AG09319 (cell line): ENCODE results near the gene SLC9A9.

ENCODE experiments used
- DNase-seq: peaks from one replicate; pipeline ENCODE4 v3.0.0-alpha.2; 2010; ENCODE audit warnings: low read depth; ENCODE audit errors: extremely low read depth
- TF ChIP-seq, protein P1 (sequence below): IDR thresholded peaks from 2 replicates; pipeline ENCODE4 v1.5.1; 2011; ENCODE audit warnings: low read depth, mild to moderate bottlenecking, inconsistent platforms, low read length, moderate library complexity

Gene SLC9A9

DNA sequence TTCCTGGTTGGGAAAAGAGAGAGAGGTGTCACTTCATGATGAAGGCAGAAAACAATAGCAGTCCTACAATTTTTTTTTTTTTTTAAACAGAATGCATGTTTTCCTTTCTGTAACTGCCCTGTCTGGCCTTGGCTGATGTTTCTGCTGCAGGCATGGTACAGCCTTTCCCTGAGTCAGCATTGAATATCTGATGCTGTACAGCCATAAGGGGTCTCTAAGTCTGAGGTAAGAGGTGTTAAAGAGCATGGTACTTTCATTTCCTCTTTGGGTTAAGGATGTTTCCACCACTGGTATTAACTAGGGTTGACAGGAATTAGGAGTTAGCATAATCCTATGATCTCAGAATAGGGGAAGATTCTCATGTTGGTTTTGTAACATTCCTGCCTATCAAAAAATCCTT is 581.3 kb downstream of the SLC9A9 start:
- DNase-seq = no peak
- TF ChIP-seq, protein P1, sequence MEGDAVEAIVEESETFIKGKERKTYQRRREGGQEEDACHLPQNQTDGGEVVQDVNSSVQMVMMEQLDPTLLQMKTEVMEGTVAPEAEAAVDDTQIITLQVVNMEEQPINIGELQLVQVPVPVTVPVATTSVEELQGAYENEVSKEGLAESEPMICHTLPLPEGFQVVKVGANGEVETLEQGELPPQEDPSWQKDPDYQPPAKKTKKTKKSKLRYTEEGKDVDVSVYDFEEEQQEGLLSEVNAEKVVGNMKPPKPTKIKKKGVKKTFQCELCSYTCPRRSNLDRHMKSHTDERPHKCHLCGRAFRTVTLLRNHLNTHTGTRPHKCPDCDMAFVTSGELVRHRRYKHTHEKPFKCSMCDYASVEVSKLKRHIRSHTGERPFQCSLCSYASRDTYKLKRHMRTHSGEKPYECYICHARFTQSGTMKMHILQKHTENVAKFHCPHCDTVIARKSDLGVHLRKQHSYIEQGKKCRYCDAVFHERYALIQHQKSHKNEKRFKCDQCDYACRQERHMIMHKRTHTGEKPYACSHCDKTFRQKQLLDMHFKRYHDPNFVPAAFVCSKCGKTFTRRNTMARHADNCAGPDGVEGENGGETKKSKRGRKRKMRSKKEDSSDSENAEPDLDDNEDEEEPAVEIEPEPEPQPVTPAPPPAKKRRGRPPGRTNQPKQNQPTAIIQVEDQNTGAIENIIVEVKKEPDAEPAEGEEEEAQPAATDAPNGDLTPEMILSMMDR = no peak

DNA sequence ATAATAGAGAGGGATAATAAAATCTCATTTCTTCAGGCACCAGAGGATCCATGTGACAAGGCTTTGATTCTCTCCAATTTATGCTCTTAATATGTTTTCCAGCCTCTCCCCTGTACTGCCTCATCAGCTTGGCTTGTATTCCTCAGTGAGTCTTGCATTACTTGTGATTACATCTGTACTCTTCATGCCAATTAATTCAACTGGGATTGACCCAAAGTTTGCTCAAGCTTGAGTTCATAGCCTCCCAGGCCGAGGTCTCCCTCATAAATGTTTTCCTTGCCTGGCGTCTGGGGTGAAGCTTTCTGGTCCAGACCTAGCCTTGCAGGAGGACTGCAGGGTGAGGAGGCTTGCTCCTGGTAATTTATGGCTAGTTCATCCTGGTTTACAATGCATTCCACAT is 581.8 kb downstream of the SLC9A9 start:
- DNase-seq = peak; percentile 12

DNA sequence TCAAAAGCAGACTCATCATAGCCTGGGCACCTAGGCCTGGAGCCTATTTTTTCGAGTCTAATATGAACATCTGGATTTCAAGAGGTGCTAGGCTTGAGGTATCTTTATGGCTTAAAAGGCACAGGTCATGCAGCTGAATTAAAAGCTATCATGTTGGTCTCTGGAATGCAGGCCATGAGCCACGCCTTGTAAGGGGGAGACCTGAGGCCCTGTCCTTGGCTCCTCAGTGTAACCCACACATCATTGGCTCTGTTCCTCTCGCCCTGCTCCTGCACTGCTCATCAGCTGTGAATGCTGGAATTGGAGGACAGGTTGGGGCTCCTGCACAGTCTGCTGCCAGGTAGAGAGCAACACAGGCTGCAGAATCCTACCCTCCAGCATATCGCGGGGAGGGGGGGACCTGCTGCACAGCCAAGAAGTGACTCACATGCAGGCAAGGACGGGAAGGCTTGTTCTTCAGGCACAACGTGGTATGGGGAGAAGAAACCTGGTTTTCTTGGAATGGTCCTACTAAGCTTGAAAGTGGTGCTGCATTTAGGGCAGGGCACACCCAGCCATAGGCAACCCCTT is 582.7 kb downstream of the SLC9A9 start:
- DNase-seq = no peak
- TF ChIP-seq, protein P1 = no peak

More for the DNA sequence above, 581.8 kb downstream of the SLC9A9 start:
- TF ChIP-seq, protein P1 = no peak

DNA sequence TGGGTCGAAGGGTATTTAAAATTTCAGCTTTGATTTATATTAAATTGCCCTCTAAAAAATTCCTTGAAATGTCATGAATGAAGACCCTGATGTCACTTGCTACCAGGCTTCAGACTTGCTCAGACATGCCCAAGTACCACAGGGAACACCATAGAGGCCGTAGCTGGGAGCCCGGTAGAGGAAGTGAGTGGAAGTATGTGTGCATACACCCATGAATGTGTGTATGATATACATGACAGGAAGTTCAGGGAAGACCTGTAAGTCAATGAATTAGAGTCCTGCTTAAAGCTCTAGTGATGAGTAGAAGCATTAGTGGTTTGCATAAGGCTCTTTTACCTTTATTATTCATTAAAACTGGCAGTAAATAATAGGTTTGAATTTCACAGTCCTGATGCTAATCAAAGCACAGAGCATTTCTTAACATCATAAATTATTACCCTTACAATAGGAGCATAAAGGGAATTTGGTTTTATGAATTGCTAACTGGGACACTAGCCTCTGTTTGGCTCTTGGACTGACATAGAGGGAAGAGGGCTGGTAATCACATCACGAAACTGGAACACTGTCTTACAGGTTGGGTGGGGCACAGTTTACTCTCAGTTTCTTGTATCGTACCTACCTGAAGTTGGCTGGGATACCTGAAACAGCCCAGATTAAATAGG is 584.3 kb downstream of the SLC9A9 start:
- DNase-seq = no peak
- TF ChIP-seq, protein P1 = no peak

DNA sequence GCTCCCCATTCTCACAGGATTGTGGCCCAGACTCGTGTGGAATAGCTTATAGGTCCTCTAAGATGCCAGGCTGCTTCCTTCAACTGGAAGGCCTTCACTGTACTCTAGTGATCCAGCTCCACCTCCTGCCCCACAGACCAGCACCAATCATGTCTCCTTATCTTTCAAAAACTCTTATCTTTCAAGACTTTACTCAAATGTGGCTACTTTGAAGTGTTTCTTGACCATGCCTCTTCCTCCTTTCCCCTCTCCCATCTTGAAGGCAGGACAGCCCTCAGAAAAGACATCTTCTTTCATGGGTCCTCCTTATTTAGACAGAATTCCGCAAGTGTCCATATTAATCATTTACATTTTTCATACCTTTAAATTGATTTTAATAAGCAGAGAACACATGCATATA is 586.4 kb downstream of the SLC9A9 start:
- DNase-seq = no peak
- TF ChIP-seq, protein P1 = no peak

DNA sequence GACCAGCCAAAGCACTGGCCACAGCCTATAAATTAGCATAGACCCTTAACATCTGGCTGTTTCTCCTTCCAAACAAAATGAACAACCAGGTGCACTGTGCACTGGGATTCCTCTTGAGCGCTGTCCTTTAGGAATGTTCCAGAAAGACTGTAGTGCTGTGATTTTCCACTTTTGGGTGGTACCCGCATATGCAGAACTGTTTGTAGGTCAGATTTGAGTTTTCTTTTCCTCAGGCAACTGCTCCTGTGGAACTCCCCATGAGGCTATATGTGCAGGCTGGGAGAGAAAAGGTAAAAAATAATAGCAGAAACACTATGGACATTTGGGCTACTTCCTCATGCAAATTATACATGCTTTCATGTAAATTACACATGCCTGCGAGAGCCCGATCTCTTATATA is 589.6 kb downstream of the SLC9A9 start:
- TF ChIP-seq, protein P1 = no peak
- no peak for DNase-seq

DNA sequence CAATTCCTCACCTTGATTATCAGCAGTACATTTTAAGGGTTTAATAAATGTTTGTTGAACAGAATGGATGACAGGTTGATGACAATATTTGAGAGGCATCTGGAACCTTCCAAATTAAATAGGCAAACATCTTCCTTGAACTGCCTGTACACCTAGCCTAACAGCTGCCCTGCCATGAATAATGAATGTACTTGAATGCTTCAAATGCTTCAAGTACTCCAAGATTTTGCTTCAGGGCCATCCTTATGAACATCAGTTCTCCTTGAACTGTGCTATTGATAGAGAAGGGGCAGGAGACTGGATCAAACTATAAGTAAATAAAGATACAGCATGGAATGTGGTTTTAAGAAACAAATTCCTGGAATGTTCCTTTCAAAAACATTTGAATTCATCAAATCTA is 591.9 kb downstream of the SLC9A9 start:
- no peak for DNase-seq
- TF ChIP-seq, protein P1 = no peak
